NCI-H2171 treated with DMSO at 0.1 percent for 48 hours (cell line): ENCODE measurements around the gene ESD.
"Not testable (repeated sequence)": the region's sequence is repeated elsewhere in the genome, so short reads cannot be mapped to it uniquely, and the experiment has no call there.

Experiments
- DNase-seq: peaks from one replicate; lab custom pipeline; 2025; lab: John Stamatoyannopoulos, UW

The ESD gene

GRCh38 chr13:46796515-46797474 lies at the start of gene ESD:
TSS of gene ESD (minus strand) at chr13:46797161. CDS start at chr13:46791413, 5,748 bp downstream.
- peak; percentile 84 for DNase-seq

GRCh38 chr13:46846726-46847125 lies 49.8 kb upstream of the ESD start:
- DNase-seq, result no peak

- DNase-seq, result no peak
Measured at GRCh38 chr13:46845146-46845545, 48.2 kb upstream of the ESD start.

- DNase-seq, result no peak
Measured at GRCh38 chr13:46844431-46844830, 47.5 kb upstream of the ESD start.

GRCh38 chr13:46839399-46839798 lies 42.4 kb upstream of the ESD start:
- DNase-seq, result no peak

GRCh38 chr13:46834657-46835056 lies 37.7 kb upstream of the ESD start:
- DNase-seq, result no peak

- peak; percentile 38 for DNase-seq
Measured at GRCh38 chr13:46831588-46832194, 34.7 kb upstream of the ESD start.

GRCh38 chr13:46830405-46831005 lies 33.5 kb upstream of the ESD start:
- no peak for DNase-seq

GRCh38 chr13:46822551-46822950 lies 25.6 kb upstream of the ESD start:
- no peak for DNase-seq

- DNase-seq, result no peak
Measured at GRCh38 chr13:46817838-46818476, 21.0 kb upstream of the ESD start.

- DNase-seq, result no peak
Measured at GRCh38 chr13:46817095-46817494, 20.1 kb upstream of the ESD start.

- no peak for DNase-seq
Measured at GRCh38 chr13:46816371-46816770, 19.4 kb upstream of the ESD start.

- DNase-seq, result no peak
Measured at GRCh38 chr13:46812301-46812797, 15.4 kb upstream of the ESD start.

- no peak for DNase-seq
Measured at GRCh38 chr13:46810440-46810839, 13.5 kb upstream of the ESD start.

GRCh38 chr13:46804921-46805320 lies 8.0 kb upstream of the ESD start:
- DNase-seq, result not testable (repeated sequence)

GRCh38 chr13:46804391-46804815 lies 7.4 kb upstream of the ESD start:
- DNase-seq, result no peak

GRCh38 chr13:46803586-46803985 lies 6.6 kb upstream of the ESD start:
- DNase-seq, result no peak

GRCh38 chr13:46801858-46802257 lies 4.9 kb upstream of the ESD start:
- DNase-seq, result no peak

- DNase-seq, result no peak
Measured at GRCh38 chr13:46799139-46799538, 2.2 kb upstream of the ESD start.

- DNase-seq, result no peak
Measured at GRCh38 chr13:46797501-46798237, 708 bp upstream of the ESD start.

GRCh38 chr13:46796129-46796514 lies 839 bp downstream of the ESD start:
- no peak for DNase-seq

GRCh38 chr13:46795321-46795720 lies 1.6 kb downstream of the ESD start:
- DNase-seq, result no peak
